ENCODE results near the gene SETD5. TPM values are rescaled to one million over a fixed set of nuclear protein-coding genes. Genes with fewer than 3 reads are reported as not detected.

SETD5 gene
- total RNA-seq, 2 donors from 2014 or later, result 158 to 170 TPM

- DNase-seq (ENCODE audit: low spot score in 2 of 2), result no peak
- Mint-ChIP-seq H3K36me3 (peaks cover 2 to 15% of the 10 kb centered on the region in 2 donors), H3K27ac (peak overlapping the region; percentile 83 to 95), H3K9me3 (no peaks in the 10 kb centered on the region)
- peak; percentile 73 to 82 for ATAC-seq
Observed at GRCh38 chr3:9422712-9423424, 25.5 kb downstream of the SETD5 start.

- peaks cover 15 to 31% of the 10 kb centered on the region in 2 donors for H3K36me3 Mint-ChIP-seq
- no peak overlapping the region for H3K27ac Mint-ChIP-seq
- ATAC-seq (no peak), DNase-seq (ENCODE audit: low spot score in 2 of 2) (no peak)
- no peaks in the 10 kb centered on the region for H3K9me3 Mint-ChIP-seq
Observed at GRCh38 chr3:9428411-9428810, 31.0 kb downstream of the SETD5 start.

- Mint-ChIP-seq H3K36me3 (peaks cover 31 to 48% of the 10 kb centered on the region in 2 donors), H3K9me3 (no peaks in the 10 kb centered on the region), H3K27ac (no peak overlapping the region)
- no peak for ATAC-seq
- DNase-seq (ENCODE audit: low spot score in 2 of 2), result no peak
Observed at GRCh38 chr3:9430733-9431132, 33.3 kb downstream of the SETD5 start.

DNA sequence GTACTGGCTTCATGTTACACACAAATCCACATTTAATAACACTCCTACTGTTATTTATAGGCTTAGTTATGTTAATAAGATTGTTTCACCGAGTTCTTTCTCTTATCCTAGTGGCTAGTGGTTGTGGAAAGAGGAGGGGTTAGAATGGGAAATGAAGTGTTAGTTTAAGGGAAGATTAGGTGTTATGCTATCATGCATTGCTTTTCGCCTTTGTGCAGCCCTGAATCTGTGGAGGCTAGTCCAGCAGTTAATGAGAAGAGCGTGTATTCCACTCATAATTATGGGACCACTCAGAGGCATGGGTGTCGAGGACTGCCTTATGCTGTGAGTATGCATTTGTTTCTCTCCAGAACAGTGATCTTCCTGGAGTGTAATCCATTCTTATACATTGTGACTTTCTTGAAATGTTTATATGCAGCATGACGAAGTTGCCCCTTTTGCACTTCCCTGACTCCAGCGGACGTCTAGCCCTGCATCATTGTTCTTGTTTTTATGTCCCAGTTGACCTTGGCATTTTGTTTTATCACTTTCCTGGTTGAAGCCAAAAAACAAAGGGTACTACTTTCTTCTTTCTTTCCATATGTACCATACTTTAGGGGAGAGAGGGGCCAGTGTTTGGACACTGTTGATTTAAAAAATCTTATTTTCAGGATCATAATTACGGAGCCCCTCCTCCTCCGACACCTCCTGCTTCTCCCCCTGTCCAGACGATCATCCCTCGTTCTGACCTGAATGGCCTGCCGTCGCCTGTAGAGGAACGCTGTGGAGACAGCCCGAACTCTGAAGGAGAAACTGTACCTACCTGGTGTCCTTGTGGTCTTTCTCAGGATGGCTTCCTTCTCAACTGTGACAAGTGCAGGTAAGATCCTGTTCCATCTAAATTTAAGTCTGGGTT lies 36.5 kb downstream of the SETD5 start:
- Mint-ChIP-seq H3K36me3 (peaks cover 29 to 40% of the 10 kb centered on the region in 2 donors), H3K9me3 (no peaks in the 10 kb centered on the region), H3K27ac (peak overlapping the region in 1 of 2 donors; percentile 52)
- DNase-seq (ENCODE audit: low spot score in 2 of 2), result no peak
- no peak for ATAC-seq

GRCh38 chr3:9435316-9435715 lies 37.9 kb downstream of the SETD5 start:
- peak overlapping the region in 1 of 2 donors; percentile 37 for H3K27ac Mint-ChIP-seq
- no peaks in the 10 kb centered on the region for H3K9me3 Mint-ChIP-seq
- DNase-seq (ENCODE audit: low spot score in 2 of 2) (no peak), ATAC-seq (no peak)
- peaks cover 24 to 35% of the 10 kb centered on the region in 2 donors for H3K36me3 Mint-ChIP-seq

- H3K27ac Mint-ChIP-seq, result no peak overlapping the region
- no peak for ATAC-seq
- H3K36me3 Mint-ChIP-seq, result peaks cover 27 to 46% of the 10 kb centered on the region in 2 donors
Observed at GRCh38 chr3:9439331-9439730, 41.9 kb downstream of the SETD5 start.

GRCh38 chr3:9441501-9442221 lies 44.2 kb downstream of the SETD5 start:
- no peaks in the 10 kb centered on the region for H3K9me3 Mint-ChIP-seq
- DNase-seq (ENCODE audit: low spot score in 2 of 2), result no peak
- H3K27ac Mint-ChIP-seq, result peak overlapping the region in 1 of 2 donors; percentile 9
- ATAC-seq, result no peak
- H3K36me3 Mint-ChIP-seq, result peaks cover 21 to 43% of the 10 kb centered on the region in 2 donors

More at GRCh38 chr3:9439331-9439730, 41.9 kb downstream of the SETD5 start:
- DNase-seq (ENCODE audit: low spot score in 2 of 2), result no peak
- H3K9me3 Mint-ChIP-seq, result no peaks in the 10 kb centered on the region

GRCh38 chr3:9448071-9448470 lies 50.7 kb downstream of the SETD5 start:
- H3K9me3 Mint-ChIP-seq, result no peaks in the 10 kb centered on the region
- DNase-seq (ENCODE audit: low spot score in 2 of 2), result no peak
- H3K36me3 Mint-ChIP-seq, result peaks cover 20 to 50% of the 10 kb centered on the region in 2 donors
- ATAC-seq, result peak in 1 of 2 donors; percentile 23
- peak overlapping the region; percentile 6 to 84 for H3K27ac Mint-ChIP-seq

DNA sequence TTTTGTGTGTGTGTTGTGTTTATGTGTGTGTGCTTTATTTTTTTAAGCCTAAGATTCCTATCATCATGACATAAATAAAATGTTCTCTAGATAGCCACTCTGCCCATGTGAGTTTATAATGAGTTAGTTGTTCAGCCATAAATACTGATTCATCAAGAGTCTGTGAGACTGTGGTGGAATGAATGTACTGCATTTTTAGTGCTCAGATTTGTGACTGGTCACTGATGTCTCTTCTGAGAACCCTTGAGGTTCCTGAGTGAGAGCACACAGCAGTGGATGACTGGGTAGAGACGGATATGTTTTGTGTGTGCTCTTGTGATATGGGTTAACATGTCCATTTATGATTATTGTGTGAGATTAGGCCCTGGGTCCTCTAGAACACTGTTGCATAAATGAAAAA lies 51.2 kb downstream of the SETD5 start:
- H3K36me3 Mint-ChIP-seq, result peaks cover 24 to 55% of the 10 kb centered on the region in 2 donors
- H3K27ac Mint-ChIP-seq, result peak overlapping the region; percentile 6 to 84

DNA sequence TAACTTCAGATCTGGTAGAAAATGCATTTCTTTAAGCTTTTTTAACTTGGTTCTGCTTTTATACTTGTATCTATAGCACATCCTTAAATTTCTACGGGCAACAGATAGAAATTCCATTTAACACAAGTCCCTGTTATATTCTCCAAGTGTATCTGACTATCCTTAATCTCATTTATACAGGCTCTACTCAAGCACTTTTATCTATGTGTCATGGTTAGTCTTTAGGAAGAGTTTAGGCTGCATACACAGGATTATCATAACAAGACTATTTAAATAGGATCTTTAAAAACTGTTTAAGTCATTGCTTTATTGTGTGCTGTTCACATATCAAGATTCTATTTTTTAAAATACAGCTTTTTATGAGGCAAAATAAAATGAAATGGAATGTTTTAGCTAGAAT lies 52.7 kb downstream of the SETD5 start:
- H3K27ac Mint-ChIP-seq, result no peak overlapping the region
- no peak for DNase-seq (ENCODE audit: low spot score in 2 of 2)
- no peaks in the 10 kb centered on the region for H3K9me3 Mint-ChIP-seq
- peaks cover 20 to 48% of the 10 kb centered on the region in 2 donors for H3K36me3 Mint-ChIP-seq
- ATAC-seq, result no peak

More for the DNA sequence above, 51.2 kb downstream of the SETD5 start:
- H3K9me3 Mint-ChIP-seq, result no peaks in the 10 kb centered on the region
- peak; percentile 37 to 45 for ATAC-seq
- no peak for DNase-seq (ENCODE audit: low spot score in 2 of 2)

DNA sequence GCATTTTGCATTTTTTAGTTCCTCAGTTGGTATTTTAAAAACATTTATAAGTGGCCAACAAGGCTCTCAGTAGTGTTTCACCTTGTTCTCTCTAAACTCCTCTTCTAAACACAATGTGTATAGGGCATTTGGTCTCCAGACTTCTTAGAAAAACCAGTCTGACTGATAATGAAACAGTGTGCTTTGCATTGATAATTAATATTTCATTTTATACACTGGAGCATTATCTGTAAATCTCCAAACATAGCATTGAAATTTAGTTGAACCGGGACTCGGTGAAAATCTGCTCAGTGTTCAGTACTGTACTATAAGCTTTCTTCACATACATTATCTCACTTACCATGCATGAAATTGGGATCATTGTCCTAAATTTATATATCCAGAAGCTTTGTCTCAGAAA lies 53.6 kb downstream of the SETD5 start:
- no peak for ATAC-seq
- H3K9me3 Mint-ChIP-seq, result no peaks in the 10 kb centered on the region
- peaks cover 20 to 44% of the 10 kb centered on the region in 2 donors for H3K36me3 Mint-ChIP-seq

DNA sequence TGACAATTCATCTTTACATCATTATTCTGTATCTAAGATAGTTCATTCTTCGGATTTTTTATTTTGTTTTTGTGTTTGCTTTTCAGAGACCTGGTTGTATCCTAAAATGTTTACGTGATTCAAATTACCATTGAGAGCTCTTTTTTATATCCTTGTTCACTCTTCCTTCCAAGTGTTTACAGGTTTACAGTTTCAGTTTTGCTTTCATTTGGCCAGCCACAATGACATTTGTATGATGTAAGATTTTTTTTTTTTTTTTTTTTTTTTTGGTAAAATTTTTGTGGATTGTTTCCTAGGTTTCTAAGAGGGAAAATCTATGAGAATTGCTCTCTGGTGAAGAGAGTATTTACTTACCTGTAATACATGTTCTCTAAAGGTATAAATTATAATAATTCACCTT lies 55.0 kb downstream of the SETD5 start:
- DNase-seq (ENCODE audit: low spot score in 2 of 2), result no peak
- ATAC-seq, result no peak
- Mint-ChIP-seq H3K9me3 (no peaks in the 10 kb centered on the region), H3K27ac (peak overlapping the region; percentile 57 to 75), H3K36me3 (peaks cover 20 to 36% of the 10 kb centered on the region in 2 donors)

More for the DNA sequence above, 53.6 kb downstream of the SETD5 start:
- no peak overlapping the region for H3K27ac Mint-ChIP-seq
- no peak for DNase-seq (ENCODE audit: low spot score in 2 of 2)

DNA sequence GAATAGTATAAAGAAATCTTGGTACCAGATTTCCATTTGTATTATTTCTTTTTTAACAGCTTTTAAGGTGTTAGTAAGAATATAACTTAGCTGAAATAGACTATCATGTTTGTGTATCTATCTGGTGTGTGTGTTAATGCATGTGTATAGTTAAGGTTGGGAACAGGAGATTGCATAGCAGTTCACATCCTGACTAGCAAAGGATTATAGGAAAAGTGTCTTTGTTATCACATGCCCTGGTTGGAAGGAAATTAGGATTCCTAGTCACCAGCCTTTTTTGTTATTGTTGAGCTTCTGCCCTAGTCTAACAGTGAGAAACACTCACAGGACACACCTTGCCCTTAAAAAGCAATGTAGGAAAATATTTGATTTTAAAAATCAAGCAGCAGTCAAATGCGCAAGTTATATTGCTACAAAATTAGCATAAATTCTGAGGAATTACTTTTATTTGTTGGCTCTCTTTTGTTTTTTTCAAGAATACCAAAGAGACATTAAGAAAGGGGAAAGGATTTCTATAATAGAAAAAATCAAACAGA lies 58.2 kb downstream of the SETD5 start:
- Mint-ChIP-seq H3K36me3 (peaks cover 13 to 27% of the 10 kb centered on the region in 2 donors), H3K27ac (no peak overlapping the region)

GRCh38 chr3:9467451-9467850 lies 70.0 kb downstream of the SETD5 start:
- Mint-ChIP-seq H3K27ac (peak overlapping the region; percentile 27 to 81), H3K36me3 (peaks cover 14 to 17% of the 10 kb centered on the region in 2 donors), H3K9me3 (no peaks in the 10 kb centered on the region)
- ATAC-seq (peak; percentile 23 to 62), DNase-seq (ENCODE audit: low spot score in 2 of 2) (no peak)

More for the DNA sequence above, 58.2 kb downstream of the SETD5 start:
- ATAC-seq, result no peak
- no peak for DNase-seq (ENCODE audit: low spot score in 2 of 2)
- no peaks in the 10 kb centered on the region for H3K9me3 Mint-ChIP-seq

DNA sequence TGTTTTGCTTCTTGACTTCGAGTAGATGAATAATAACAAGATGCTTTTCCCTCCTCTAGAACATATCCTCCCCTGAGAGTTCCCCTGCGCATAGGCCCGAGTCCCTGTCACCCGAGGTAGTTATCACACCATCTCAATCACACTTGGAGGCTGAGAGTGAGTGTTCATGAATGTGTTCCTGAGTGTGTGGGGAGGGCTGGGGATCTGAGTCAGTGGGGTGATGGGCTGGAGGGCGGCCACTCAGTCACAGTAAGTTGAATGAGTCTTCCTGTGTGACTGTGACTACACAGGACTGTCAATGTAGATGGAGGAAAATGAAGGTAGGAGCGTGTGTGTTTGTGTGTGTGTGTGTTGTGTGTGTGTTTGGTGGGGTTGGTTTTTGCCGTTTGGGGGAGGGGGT lies 71.0 kb downstream of the SETD5 start:
- DNase-seq (ENCODE audit: low spot score in 2 of 2) (no peak), ATAC-seq (peak; percentile 47 to 73)
- no peaks in the 10 kb centered on the region for H3K9me3 Mint-ChIP-seq

DNA sequence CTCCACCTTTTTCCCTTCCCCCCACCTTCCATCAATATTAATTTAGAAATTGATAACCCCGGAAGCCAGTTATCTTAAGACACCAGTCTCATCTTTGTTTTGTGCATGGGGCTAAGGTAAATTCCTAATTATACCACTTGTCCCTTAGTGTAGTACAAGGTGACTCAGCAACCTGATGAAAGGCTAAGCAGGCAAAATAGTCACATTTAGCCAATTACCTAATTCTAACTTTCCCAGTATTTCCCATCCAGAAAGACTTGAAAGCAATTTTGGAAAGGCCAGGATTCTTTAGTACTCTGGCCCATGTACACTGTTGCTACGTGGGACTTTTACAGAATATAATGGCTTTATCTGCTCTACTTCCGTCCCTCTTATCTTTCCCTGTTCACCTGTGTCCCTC lies 72.6 kb downstream of the SETD5 start:
- Mint-ChIP-seq H3K9me3 (no peaks in the 10 kb centered on the region), H3K27ac (peak overlapping the region in 1 of 2 donors; percentile 31), H3K36me3 (peaks cover 29 to 37% of the 10 kb centered on the region in 2 donors)
- DNase-seq (ENCODE audit: low spot score in 2 of 2) (no peak), ATAC-seq (no peak)

More for the DNA sequence above, 71.0 kb downstream of the SETD5 start:
- Mint-ChIP-seq H3K36me3 (peaks cover 14 to 25% of the 10 kb centered on the region in 2 donors), H3K27ac (peak overlapping the region; percentile 40 to 81)
